Mucosa of stomach (tissue), 1 donor: ENCODE results near the gene CLPSL1.

Source experiments
- H3K27me3 ChIP-seq: one replicate; pipeline ENCODE4 v1.7.0; 2013; ENCODE audit warnings: mild to moderate bottlenecking, low read length; ENCODE audit not compliant: control insufficient read depth, insufficient read depth
- H3K36me3 ChIP-seq: one replicate; pipeline ENCODE4 v1.7.0; 2013; ENCODE audit warnings: low read length; ENCODE audit not compliant: control insufficient read depth, insufficient read depth
- H3K4me1 ChIP-seq: one replicate; pipeline ENCODE4 v1.7.0; 2013; ENCODE audit warnings: mild to moderate bottlenecking, low read length; ENCODE audit not compliant: control insufficient read depth, insufficient read depth
- H3K4me3 ChIP-seq: one replicate; pipeline ENCODE4 v1.7.0; 2013; ENCODE audit warnings: low read length
- H3K9ac ChIP-seq: one replicate; pipeline ENCODE4 v1.7.0; 2013; ENCODE audit warnings: mild to moderate bottlenecking, low read length, moderate library complexity
- H3K9me3 ChIP-seq: one replicate; pipeline ENCODE4 v1.7.0; 2013; ENCODE audit warnings: mild to moderate bottlenecking, low read length, moderate library complexity; ENCODE audit not compliant: control insufficient read depth
- donor health status: Pancreatic carcinoma.

CLPSL1 gene

GRCh38 chr6:35771343-35771627, 9.5 kb upstream of the CLPSL1 start:
- Histone ChIP-seq H3K4me3 (no peak overlapping the region), H3K9ac (no peak overlapping the region), H3K27me3 (peaks cover 3% of the 10 kb centered on the region), H3K36me3 (no peaks in the 10 kb centered on the region), H3K4me1 (no peaks in the 10 kb centered on the region), H3K9me3 (no peaks in the 10 kb centered on the region)

- H3K4me3 ChIP-seq, result no peak overlapping the region
- no peaks in the 10 kb centered on the region for H3K4me1 ChIP-seq
- H3K9ac ChIP-seq, result no peak overlapping the region
- H3K9me3 ChIP-seq, result no peaks in the 10 kb centered on the region
- H3K36me3 ChIP-seq, result no peaks in the 10 kb centered on the region
- peaks cover 11% of the 10 kb centered on the region for H3K27me3 ChIP-seq
Measured at GRCh38 chr6:35774116-35774794, 6.6 kb upstream of the CLPSL1 start.

DNA sequence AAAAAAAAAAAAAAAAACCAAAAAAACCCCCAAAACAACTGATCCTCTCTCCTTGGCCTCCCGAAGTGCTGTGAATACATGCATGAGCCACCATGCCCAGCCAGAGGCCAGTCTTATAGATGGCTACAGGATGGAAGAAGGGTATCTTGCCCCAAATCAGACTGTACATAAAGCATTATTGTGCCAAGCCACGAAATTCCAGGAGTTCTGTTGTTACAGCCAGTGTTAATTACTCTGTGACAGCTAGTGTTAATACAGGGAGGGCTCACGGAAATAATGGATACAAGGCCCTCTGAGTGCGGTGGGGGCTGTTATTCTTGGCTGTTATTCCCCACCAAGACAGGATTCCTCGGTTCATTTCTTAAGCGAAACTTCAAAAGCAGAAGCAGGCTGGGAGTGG, 5.8 kb upstream of the CLPSL1 start:
- Histone ChIP-seq H3K4me1 (no peaks in the 10 kb centered on the region), H3K36me3 (no peaks in the 10 kb centered on the region), H3K9ac (no peak overlapping the region), H3K27me3 (peaks cover 11% of the 10 kb centered on the region), H3K9me3 (no peaks in the 10 kb centered on the region), H3K4me3 (no peak overlapping the region)

GRCh38 chr6:35776364-35777215, 4.2 kb upstream of the CLPSL1 start, which contains the start of gene CLPSL2:
Gene CLPSL2 (plus strand): TSS chr6:35776598. CDS start chr6:35776619, 21 bp downstream.
- Histone ChIP-seq H3K9me3 (no peaks in the 10 kb centered on the region), H3K27me3 (peaks cover 11% of the 10 kb centered on the region), H3K4me1 (no peaks in the 10 kb centered on the region), H3K9ac (no peak within 1 kb of the TSS), H3K4me3 (no peak within 1 kb of the TSS), H3K36me3 (no peaks in the 10 kb centered on the region)

- Histone ChIP-seq H3K4me1 (no peaks in the 10 kb centered on the region), H3K4me3 (no peak overlapping the region), H3K9ac (no peak overlapping the region), H3K36me3 (no peaks in the 10 kb centered on the region), H3K27me3 (peaks cover 11% of the 10 kb centered on the region), H3K9me3 (no peaks in the 10 kb centered on the region)
Measured at GRCh38 chr6:35777356-35778102, 3.3 kb upstream of the CLPSL1 start.

GRCh38 chr6:35778437-35778836, 2.4 kb upstream of the CLPSL1 start:
- peaks cover 11% of the 10 kb centered on the region for H3K27me3 ChIP-seq

GRCh38 chr6:35781290-35781689, 471 bp downstream of the CLPSL1 start:
- H3K27me3 ChIP-seq, result peaks cover 11% of the 10 kb centered on the region
- no peaks in the 10 kb centered on the region for H3K36me3 ChIP-seq

More at GRCh38 chr6:35778437-35778836, 2.4 kb upstream of the CLPSL1 start:
- no peaks in the 10 kb centered on the region for H3K9me3 ChIP-seq
- H3K4me3 ChIP-seq, result no peak overlapping the region
- H3K36me3 ChIP-seq, result no peaks in the 10 kb centered on the region
- H3K4me1 ChIP-seq, result no peaks in the 10 kb centered on the region
- H3K9ac ChIP-seq, result no peak overlapping the region

DNA sequence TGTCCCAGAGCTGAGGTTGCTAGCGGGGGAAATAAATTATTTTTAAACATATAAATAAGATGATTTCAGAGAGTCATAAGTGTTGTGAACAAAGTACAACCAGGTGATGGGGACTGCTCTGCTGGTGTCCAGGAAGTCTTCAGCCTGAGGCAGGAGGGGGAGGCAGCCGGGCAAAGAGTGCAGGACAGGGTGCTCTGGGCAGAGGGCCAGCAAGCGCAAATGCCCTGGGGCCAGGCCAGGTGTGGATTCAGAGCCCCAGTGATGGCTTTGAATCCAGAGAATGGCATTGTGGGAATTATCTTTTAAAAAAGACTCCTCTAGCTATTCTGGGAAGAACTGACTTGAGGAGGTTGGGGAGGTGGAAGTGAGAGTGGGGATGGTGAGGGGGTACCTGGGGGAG, 1.6 kb downstream of the CLPSL1 start:
- Histone ChIP-seq H3K4me3 (no peak overlapping the region), H3K4me1 (no peaks in the 10 kb centered on the region), H3K9me3 (no peaks in the 10 kb centered on the region), H3K9ac (no peak overlapping the region), H3K27me3 (peaks cover 15% of the 10 kb centered on the region), H3K36me3 (no peaks in the 10 kb centered on the region)

More at GRCh38 chr6:35781290-35781689, 471 bp downstream of the CLPSL1 start:
- no peaks in the 10 kb centered on the region for H3K4me1 ChIP-seq
- H3K4me3 ChIP-seq, result no peak overlapping the region
- H3K9me3 ChIP-seq, result no peaks in the 10 kb centered on the region
- H3K9ac ChIP-seq, result no peak overlapping the region

DNA sequence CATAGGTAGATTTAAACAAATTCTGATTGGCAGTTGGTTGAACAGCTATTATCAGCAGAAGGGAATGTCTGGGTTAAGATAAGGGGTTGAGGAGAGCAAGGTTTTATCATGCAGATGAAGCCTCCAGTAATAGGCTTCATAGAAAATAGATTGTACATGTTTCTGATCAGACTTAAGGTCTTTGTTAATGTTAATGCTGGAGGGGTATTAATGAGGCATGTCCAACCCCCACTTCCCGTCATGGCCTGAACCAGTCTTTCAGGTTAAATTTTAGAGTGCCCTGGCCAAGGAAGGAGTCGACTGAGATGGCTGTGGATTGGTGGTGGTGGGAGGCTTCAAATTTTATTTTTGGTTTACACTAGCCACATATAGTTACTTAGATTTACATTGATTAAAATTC, 3.4 kb downstream of the CLPSL1 start:
- no peaks in the 10 kb centered on the region for H3K9me3 ChIP-seq
- peaks cover 31% of the 10 kb centered on the region for H3K27me3 ChIP-seq
- no peaks in the 10 kb centered on the region for H3K36me3 ChIP-seq
- no peak overlapping the region for H3K4me3 ChIP-seq
- no peak overlapping the region for H3K9ac ChIP-seq
- no peaks in the 10 kb centered on the region for H3K4me1 ChIP-seq

GRCh38 chr6:35786272-35786671, 5.5 kb downstream of the CLPSL1 start:
- Histone ChIP-seq H3K9ac (no peak overlapping the region), H3K4me1 (no peaks in the 10 kb centered on the region), H3K36me3 (no peaks in the 10 kb centered on the region), H3K4me3 (no peak overlapping the region), H3K9me3 (no peaks in the 10 kb centered on the region), H3K27me3 (peaks cover 33% of the 10 kb centered on the region)

DNA sequence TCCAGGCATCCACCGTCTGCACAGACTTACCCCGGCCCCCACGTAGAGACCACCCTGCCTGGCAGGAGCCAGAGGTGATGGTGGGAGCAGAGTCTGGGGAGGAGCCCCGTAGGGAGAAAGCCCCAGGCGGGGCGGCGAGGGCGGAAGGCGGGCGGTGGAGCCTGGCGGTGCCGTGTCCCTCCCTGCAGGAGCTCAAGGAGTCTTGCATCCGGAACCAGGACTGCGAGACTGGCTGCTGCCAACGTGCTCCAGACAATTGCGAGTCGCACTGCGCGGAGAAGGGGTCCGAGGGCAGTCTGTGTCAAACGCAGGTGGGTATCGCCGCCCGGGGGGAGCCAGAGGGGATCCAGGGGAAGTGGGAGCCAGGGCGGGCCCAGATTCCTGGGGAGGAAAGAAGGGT, 6.0 kb downstream of the CLPSL1 start:
- Histone ChIP-seq H3K4me3 (no peak overlapping the region), H3K27me3 (peaks cover 33% of the 10 kb centered on the region), H3K4me1 (no peaks in the 10 kb centered on the region), H3K9me3 (no peaks in the 10 kb centered on the region), H3K9ac (no peak overlapping the region), H3K36me3 (no peaks in the 10 kb centered on the region)
